Fibroblast of the aortic adventitia (primary cell): ENCODE results near the gene DISC1. TPM values are rescaled to one million over a fixed set of nuclear protein-coding genes. Genes with fewer than 3 reads are reported as not detected.

Source experiments
- DNase-seq: peaks from one replicate; pipeline ENCODE4 v3.0.0-alpha.2; 2010; ENCODE audit warnings: low read depth
- H3K4me3 ChIP-seq: 2 replicates; pipeline ENCODE4 v1.5.1; 2011; ENCODE audit warnings: low read depth, mild to moderate bottlenecking, control low read depth, low read length, moderate library complexity
- total RNA-seq: library from RNA; depleted of rRNA; stranded (reverse); fragments of >200 nt; gene quantifications from 2 replicates; pipeline ENCODE4 v1.2.3, GENCODE V29; 2012; ENCODE audit warnings: low replicate concordance
- TF ChIP-seq, protein P1 (sequence below): IDR thresholded peaks from 2 replicates; pipeline ENCODE4 v1.5.1; 2011; ENCODE audit warnings: mild to moderate bottlenecking, low read length, control low read depth, inconsistent platforms; ENCODE audit not compliant: insufficient read depth

The DISC1 gene
- total RNA-seq, 1 donor: 4.7 TPM

DNA sequence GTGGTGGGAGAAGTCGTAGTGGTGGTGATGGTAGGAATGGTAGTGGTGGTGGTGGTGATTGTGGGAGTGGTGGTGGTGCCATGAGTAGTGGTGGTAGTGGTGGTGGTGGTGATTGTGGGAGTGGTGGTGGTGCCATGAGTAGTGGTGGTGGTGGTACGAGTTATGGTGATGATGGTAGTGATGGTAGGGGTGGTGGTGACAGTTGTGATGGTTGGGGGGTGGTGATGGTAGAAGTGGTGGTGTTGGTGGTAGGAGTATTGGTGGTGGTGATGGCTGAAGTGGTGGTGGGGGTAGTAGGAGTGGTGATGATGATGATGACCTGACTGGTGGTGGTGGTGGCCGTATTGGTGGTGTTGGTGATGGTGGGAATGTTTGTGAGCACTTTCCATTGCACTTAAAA is 107.1 kb downstream of the DISC1 start:
- H3K4me3 ChIP-seq: no peak overlapping the region
- no peak for DNase-seq
- TF ChIP-seq, protein P1, sequence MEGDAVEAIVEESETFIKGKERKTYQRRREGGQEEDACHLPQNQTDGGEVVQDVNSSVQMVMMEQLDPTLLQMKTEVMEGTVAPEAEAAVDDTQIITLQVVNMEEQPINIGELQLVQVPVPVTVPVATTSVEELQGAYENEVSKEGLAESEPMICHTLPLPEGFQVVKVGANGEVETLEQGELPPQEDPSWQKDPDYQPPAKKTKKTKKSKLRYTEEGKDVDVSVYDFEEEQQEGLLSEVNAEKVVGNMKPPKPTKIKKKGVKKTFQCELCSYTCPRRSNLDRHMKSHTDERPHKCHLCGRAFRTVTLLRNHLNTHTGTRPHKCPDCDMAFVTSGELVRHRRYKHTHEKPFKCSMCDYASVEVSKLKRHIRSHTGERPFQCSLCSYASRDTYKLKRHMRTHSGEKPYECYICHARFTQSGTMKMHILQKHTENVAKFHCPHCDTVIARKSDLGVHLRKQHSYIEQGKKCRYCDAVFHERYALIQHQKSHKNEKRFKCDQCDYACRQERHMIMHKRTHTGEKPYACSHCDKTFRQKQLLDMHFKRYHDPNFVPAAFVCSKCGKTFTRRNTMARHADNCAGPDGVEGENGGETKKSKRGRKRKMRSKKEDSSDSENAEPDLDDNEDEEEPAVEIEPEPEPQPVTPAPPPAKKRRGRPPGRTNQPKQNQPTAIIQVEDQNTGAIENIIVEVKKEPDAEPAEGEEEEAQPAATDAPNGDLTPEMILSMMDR: no peak

DNA sequence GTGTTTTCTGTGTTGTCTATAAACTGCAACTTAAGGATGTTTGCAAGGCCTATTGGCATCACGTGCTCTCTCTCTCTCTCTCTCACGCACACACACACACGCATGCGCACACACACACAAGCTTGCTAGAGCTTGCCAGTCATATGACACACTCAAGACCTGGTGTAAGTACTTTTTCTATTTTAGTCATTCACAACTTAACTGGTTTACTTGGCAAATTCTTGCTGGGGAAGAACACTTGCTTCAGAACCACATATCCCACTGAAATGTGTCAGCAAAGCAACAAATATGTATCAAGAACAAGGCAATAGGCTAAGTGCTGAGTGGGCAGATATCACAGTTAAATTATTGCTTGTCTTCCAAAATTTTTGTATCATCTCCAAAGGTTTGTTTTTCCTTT is 107.8 kb downstream of the DISC1 start:
- TF ChIP-seq, protein P1: no peak
- no peak overlapping the region for H3K4me3 ChIP-seq
- DNase-seq: no peak

DNA sequence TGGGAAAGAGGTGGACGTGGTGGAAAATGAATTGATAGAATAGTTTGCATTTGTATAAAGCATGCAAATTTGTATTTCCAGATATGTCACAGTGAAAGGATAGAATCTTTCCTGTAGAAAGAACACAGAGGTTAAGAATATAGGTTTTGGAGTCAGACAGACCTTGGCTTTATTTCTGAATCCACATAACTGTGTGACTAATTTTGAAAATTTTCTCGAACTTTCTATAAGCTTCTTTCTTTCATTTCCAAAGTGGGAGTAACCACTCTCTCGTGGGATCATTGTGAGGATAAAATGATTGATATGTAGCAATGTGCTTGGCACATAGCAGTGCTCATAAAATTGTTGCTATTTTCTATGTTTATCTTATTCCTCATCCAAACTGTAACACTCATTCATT is 108.8 kb downstream of the DISC1 start:
- TF ChIP-seq, protein P1: no peak
- no peak overlapping the region for H3K4me3 ChIP-seq
- DNase-seq: no peak

DNA sequence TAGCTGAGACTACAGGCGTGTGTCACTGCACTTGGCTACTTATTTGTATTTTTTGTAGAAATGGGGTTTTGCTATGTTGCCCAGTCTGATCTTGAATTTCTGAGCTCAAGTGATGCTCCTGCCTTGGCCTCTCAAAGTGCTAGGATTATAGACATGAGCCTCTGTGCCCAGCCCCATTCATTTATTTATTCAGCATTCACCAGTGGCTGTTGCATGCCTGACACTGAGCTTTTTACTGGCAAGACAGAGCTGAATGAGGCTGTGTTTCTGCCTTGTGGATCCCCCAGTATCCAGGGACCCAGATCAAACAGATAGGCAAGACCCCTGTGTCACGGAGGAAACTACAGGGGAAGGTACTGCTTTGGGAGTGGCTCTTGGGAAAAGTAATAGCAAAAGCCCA is 109.4 kb downstream of the DISC1 start:
- no peak for DNase-seq
- TF ChIP-seq, protein P1: no peak
- no peak overlapping the region for H3K4me3 ChIP-seq

DNA sequence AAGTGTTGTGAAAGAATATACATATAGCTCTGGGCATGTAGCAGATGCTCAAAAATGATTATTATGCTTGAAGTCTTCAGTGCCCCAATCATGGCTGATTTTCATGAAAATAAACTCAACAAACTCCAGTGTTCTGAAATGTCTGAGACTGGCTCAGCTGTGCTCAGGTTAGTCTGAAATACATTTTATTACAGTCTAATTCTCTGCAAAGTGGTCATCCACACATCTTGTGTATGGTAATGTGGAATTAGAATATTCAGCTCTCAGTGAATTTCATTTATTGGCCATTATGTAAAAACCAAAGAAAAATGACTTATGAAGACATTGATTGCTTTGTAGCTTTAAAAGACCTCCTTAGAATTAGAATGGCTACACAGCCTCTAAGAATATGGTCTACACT is 109.9 kb downstream of the DISC1 start:
- DNase-seq: no peak
- TF ChIP-seq, protein P1: no peak
- H3K4me3 ChIP-seq: no peak overlapping the region

DNA sequence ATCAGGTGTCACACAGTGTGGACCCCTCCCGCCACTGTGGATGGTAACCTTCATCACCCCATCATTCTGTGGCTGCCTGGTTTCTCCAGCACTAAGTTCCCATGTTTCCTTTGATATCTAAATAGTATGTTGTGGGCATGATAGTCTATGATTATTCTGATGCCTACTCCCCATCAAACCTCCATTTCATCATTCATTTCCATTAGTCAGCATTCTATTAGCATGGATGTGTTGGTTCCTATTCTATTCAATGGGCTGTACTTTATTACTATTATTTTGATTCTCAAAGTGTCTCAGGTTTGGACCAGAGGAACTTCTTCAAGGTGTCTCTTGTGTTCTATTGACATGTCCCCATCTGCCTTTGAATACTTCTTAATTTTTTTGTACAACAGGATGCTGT is 112.0 kb downstream of the DISC1 start:
- no peak for DNase-seq
- no peak overlapping the region for H3K4me3 ChIP-seq
- TF ChIP-seq, protein P1: no peak

DNA sequence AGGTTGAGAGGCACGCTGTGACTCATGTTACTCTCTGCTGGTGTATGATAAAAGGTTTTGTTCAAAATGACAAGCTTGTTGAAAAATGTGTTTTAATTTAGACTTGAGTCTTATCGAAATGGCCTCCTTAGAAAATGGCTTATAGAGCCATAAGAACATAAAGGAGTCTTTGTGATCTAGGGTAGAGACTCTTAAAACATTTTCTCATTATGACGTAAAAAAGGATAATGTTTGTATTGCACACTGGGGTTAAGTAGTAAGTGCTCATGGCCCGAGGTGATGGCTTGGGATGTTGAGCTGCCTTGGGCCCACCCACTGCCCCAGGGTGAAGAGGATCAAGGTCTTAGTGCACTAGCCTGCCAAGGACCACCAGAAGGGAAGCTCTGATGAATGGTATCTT is 117.4 kb downstream of the DISC1 start:
- H3K4me3 ChIP-seq: no peak overlapping the region
- TF ChIP-seq, protein P1: no peak
- no peak for DNase-seq
